CD4-positive, CD25-positive, alpha-beta regulatory T cell (primary cell): ENCODE results near the gene GPS1. TPM values are rescaled to one million over a fixed set of nuclear protein-coding genes. Genes with fewer than 3 reads are reported as not detected.

Experiments
- ATAC-seq, 2 donors: fragments of 150-1000 bp; cut with Tn5 transposase; one replicate each; pipeline ENCODE4 v1.10.0; 2021; ENCODE audit warnings: low read depth in 2 of 2, moderate number of reproducible peaks in 2 of 2, moderate library complexity in 1 of 2
- DNase-seq, 3 donors: peaks; one replicate each; pipeline versions ENCODE4 v3.0.0 to v3.0.0-alpha.2; 2012 to 2022; ENCODE audit warnings: mixed read lengths in 1 of 3
- H3K27ac ChIP-seq: one replicate; pipeline ENCODE4 v1.7.0; 2013; ENCODE audit warnings: mild to moderate bottlenecking, low read length; ENCODE audit not compliant: insufficient read depth, poor library complexity, severe bottlenecking
- H3K27me3 ChIP-seq: one replicate; pipeline ENCODE4 v1.7.0; 2013; ENCODE audit warnings: low read length; ENCODE audit not compliant: control insufficient read depth, insufficient read depth
- H3K36me3 ChIP-seq: one replicate; pipeline ENCODE4 v1.7.0; 2013; ENCODE audit warnings: mild to moderate bottlenecking, low read length, moderate library complexity; ENCODE audit not compliant: control insufficient read depth, insufficient read depth
- H3K4me1 ChIP-seq: 2 replicates; pipeline ENCODE4 v1.7.0; 2013; ENCODE audit warnings: mild to moderate bottlenecking, low read length; ENCODE audit not compliant: insufficient read depth, control insufficient read depth, poor library complexity, severe bottlenecking
- H3K4me3 ChIP-seq: one replicate; pipeline ENCODE4 v1.7.0; 2013; ENCODE audit warnings: low read depth, mild to moderate bottlenecking, low read length, moderate library complexity
- H3K9me3 ChIP-seq, 2 experiments: 1 replicate in 1 of 2; 2 replicates in 1 of 2; pipeline ENCODE4 v1.7.0; 2013; ENCODE audit warnings: low read length in 2 of 2, mild to moderate bottlenecking in 1 of 2, moderate library complexity in 1 of 2; ENCODE audit not compliant: control insufficient read depth in 2 of 2
- H3K27ac Mint-ChIP-seq, 3 donors: one replicate each; pipeline ENCODE4 v1.8.0; 2020 to 2022; ENCODE audit warnings: mild to moderate bottlenecking in 3 of 3, mixed read lengths in 3 of 3, moderate library complexity in 2 of 3
- H3K27me3 Mint-ChIP-seq: one replicate; pipeline ENCODE4 v1.8.0; 2022; ENCODE audit warnings: mild to moderate bottlenecking, mixed read lengths
- H3K36me3 Mint-ChIP-seq: one replicate; pipeline ENCODE4 v1.8.0; 2020; ENCODE audit warnings: mixed read lengths
- H3K4me1 Mint-ChIP-seq, 4 donors: one replicate each; pipeline ENCODE4 v1.8.0; 2020 to 2022; ENCODE audit warnings: mixed read lengths in 4 of 4, mild to moderate bottlenecking in 1 of 4
- H3K4me3 Mint-ChIP-seq, 4 donors: one replicate each; pipeline ENCODE4 v1.8.0; 2020 to 2022; ENCODE audit warnings: mild to moderate bottlenecking in 4 of 4, mixed read lengths in 4 of 4, moderate library complexity in 3 of 4
- H3K9me3 Mint-ChIP-seq, 7 donors: one replicate each; pipeline ENCODE4 v1.8.0; 2020 to 2022; ENCODE audit warnings: mixed read lengths in 7 of 7, mild to moderate bottlenecking in 3 of 7, moderate library complexity in 2 of 7
- polyA plus RNA-seq, 4 donors: library from polyadenylated mRNA; unstranded; fragments of 300-500 nt; fragmentation: Illumina TruSeq; gene quantifications; one replicate each; pipeline ENCODE4 v1.2.3, GENCODE V29; 2021
- total RNA-seq: library from RNA; stranded (reverse); gene quantifications from one replicate; pipeline ENCODE4 v1.2.3, GENCODE V29; 2022

The GPS1 gene
- total and polyA plus RNA-seq, 5 donors from 2014 or later = 87.5 to 170 (median 153) TPM

GRCh38 chr17:82081966-82082365 is 30.3 kb downstream of the GPS1 start:
- DNase-seq = no peak
- Histone ChIP-seq H3K36me3 (peaks cover 27% of the 10 kb centered on the region), H3K27me3 (no peaks in the 10 kb centered on the region), H3K9me3 (no peaks in the 10 kb centered on the region), H3K4me1 (no peaks in the 10 kb centered on the region), H3K27ac (no peak overlapping the region), H3K4me3 (no peak overlapping the region)
- Mint-ChIP-seq H3K9me3 (no peaks in the 10 kb centered on the region), H3K4me1 (no peaks in the 10 kb centered on the region), H3K36me3 (no peaks in the 10 kb centered on the region), H3K4me3 (no peak overlapping the region), H3K27ac (no peak overlapping the region), H3K27me3 (no peaks in the 10 kb centered on the region)
- no peak for ATAC-seq

- H3K27me3 Mint-ChIP-seq = no peaks in the 10 kb centered on the region
These were observed 30.8 kb downstream of the GPS1 start for GRCh38 chr17:82082456-82082855.

GRCh38 chr17:82083009-82083408 is 31.3 kb downstream of the GPS1 start:
- Histone ChIP-seq H3K27ac (no peak overlapping the region), H3K4me1 (no peaks in the 10 kb centered on the region), H3K4me3 (no peak overlapping the region), H3K9me3 (no peaks in the 10 kb centered on the region), H3K36me3 (peaks cover 28% of the 10 kb centered on the region), H3K27me3 (no peaks in the 10 kb centered on the region)
- H3K4me1 Mint-ChIP-seq = no peaks in the 10 kb centered on the region
- H3K36me3 Mint-ChIP-seq = no peaks in the 10 kb centered on the region
- H3K27me3 Mint-ChIP-seq = no peaks in the 10 kb centered on the region
- ATAC-seq (no peak), DNase-seq (no peak)
- H3K4me3 Mint-ChIP-seq = no peak overlapping the region
- no peak overlapping the region for H3K27ac Mint-ChIP-seq
- H3K9me3 Mint-ChIP-seq = no peaks in the 10 kb centered on the region

More at GRCh38 chr17:82082456-82082855, 30.8 kb downstream of the GPS1 start:
- ATAC-seq = no peak
- Mint-ChIP-seq H3K4me3 (no peak overlapping the region), H3K36me3 (no peaks in the 10 kb centered on the region), H3K27ac (no peak overlapping the region), H3K9me3 (no peaks in the 10 kb centered on the region), H3K4me1 (no peaks in the 10 kb centered on the region)
- H3K27me3 ChIP-seq = no peaks in the 10 kb centered on the region
- H3K4me1 ChIP-seq = no peaks in the 10 kb centered on the region
- peaks cover 27% of the 10 kb centered on the region for H3K36me3 ChIP-seq
- no peak overlapping the region for H3K27ac ChIP-seq
- H3K4me3 ChIP-seq = no peak overlapping the region
- H3K9me3 ChIP-seq = no peaks in the 10 kb centered on the region
- no peak for DNase-seq

DNA sequence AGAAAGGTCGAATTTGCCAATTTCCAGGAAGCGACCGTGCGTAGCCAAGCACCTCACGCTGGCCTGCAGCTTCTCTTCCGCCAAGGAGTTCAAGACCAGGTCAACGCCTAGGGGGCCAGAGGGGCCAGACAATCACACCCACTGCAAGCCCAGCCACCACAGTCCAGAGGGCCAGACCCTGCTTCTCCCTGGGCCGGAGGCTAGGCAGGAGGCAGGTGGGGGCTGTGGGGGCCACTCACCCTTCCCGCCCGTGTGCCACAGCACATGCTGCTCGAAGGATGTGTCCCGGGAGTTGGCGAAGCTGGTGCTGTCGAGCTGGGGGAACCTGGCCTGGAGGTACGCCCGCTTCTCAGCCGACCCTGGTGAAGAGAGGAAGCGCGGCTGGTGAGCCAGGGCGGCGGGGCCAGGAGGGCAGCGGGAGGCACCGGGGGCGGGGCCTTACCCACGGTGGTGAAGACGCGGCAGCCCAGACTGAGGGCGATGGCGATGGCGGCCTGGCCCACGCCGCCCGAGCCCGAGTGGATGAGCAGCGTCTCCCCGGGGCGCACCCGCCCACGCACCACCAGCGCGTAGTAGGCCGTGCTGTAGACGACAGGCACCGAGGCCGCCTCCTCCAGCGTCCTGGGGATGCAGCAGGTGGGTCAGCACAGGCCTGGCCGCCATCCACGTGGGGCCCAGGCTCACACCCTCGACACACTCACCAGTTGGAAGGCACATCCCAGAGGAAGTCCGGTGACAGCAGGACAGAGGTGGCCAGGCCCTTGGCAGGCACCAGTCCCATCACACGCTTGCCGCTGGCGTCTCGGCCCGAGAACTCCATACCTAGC is 32.0 kb downstream of the GPS1 start:
- H3K27me3 ChIP-seq = no peaks in the 10 kb centered on the region
- no peaks in the 10 kb centered on the region for H3K36me3 Mint-ChIP-seq
- no peak overlapping the region for H3K4me3 Mint-ChIP-seq
- DNase-seq (no peak), ATAC-seq (no peak)
- peaks cover 35% of the 10 kb centered on the region for H3K36me3 ChIP-seq
- no peak overlapping the region for H3K27ac ChIP-seq
- no peak overlapping the region for H3K4me3 ChIP-seq
- H3K4me1 ChIP-seq = no peaks in the 10 kb centered on the region
- no peaks in the 10 kb centered on the region for H3K9me3 Mint-ChIP-seq
- no peaks in the 10 kb centered on the region for H3K27me3 Mint-ChIP-seq
- no peaks in the 10 kb centered on the region for H3K9me3 ChIP-seq
- H3K4me1 Mint-ChIP-seq = no peaks in the 10 kb centered on the region
- peak overlapping the region in 1 of 3 donors; percentile 26 for H3K27ac Mint-ChIP-seq

GRCh38 chr17:82084373-82085030 is 32.8 kb downstream of the GPS1 start:
- H3K36me3 Mint-ChIP-seq = no peaks in the 10 kb centered on the region
- no peaks in the 10 kb centered on the region for H3K4me1 ChIP-seq
- no peaks in the 10 kb centered on the region for H3K9me3 Mint-ChIP-seq
- H3K27ac Mint-ChIP-seq = no peak overlapping the region
- no peak overlapping the region for H3K27ac ChIP-seq
- H3K4me3 Mint-ChIP-seq = no peak overlapping the region
- peaks cover 37% of the 10 kb centered on the region for H3K36me3 ChIP-seq
- no peaks in the 10 kb centered on the region for H3K4me1 Mint-ChIP-seq
- no peaks in the 10 kb centered on the region for H3K27me3 Mint-ChIP-seq
- H3K27me3 ChIP-seq = no peaks in the 10 kb centered on the region
- H3K4me3 ChIP-seq = no peak overlapping the region
- no peak for DNase-seq
- no peaks in the 10 kb centered on the region for H3K9me3 ChIP-seq
- no peak for ATAC-seq

DNA sequence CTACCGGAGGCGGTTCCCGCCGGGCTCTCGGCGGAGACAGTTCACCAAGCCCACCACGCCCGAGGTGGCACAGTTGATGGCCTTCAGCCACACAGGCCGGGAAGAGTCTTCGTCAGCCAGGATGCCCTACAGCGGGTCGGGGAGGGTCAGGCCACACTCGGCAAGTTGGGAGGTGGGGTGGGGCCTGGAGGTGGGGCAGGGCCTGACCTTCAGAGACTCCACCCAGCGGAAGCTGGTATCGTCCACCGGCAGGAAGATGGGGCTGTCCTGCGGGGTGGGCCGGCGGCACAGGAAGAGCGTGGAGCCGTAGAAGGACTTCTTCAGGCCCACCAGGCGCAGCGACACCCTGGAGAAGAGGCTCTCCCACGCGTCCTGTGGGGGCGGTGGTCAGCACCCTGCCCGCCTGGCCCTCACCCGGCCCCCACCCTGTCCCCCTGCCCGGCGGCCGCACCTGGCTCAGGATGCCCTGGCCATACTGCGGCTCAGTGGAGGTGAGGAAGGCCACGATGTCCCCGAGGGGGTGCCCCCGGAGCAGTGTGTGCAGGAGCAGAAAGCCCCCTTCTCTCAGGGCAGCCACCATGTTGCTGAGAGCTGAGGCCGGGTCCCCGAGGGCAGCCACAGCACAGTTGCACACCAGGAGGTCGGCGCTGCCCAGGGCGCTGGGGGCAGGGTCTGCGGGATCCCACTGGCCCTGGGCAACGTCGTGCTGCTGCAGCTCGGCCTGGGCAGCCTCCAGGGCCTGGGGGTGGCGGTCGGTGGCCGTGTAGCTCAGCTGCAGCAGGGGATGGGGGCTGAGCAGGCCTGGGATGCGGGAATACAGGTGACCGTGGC is 33.5 kb downstream of the GPS1 start:
- Histone ChIP-seq H3K27me3 (no peaks in the 10 kb centered on the region), H3K27ac (no peak overlapping the region), H3K4me1 (no peaks in the 10 kb centered on the region), H3K9me3 (no peaks in the 10 kb centered on the region), H3K4me3 (no peak overlapping the region), H3K36me3 (peaks cover 33% of the 10 kb centered on the region)
- no peaks in the 10 kb centered on the region for H3K9me3 Mint-ChIP-seq
- H3K27ac Mint-ChIP-seq = no peak overlapping the region
- no peaks in the 10 kb centered on the region for H3K27me3 Mint-ChIP-seq
- H3K4me1 Mint-ChIP-seq = no peaks in the 10 kb centered on the region
- no peak overlapping the region for H3K4me3 Mint-ChIP-seq
- ATAC-seq = no peak
- DNase-seq = no peak
- no peaks in the 10 kb centered on the region for H3K36me3 Mint-ChIP-seq

DNA sequence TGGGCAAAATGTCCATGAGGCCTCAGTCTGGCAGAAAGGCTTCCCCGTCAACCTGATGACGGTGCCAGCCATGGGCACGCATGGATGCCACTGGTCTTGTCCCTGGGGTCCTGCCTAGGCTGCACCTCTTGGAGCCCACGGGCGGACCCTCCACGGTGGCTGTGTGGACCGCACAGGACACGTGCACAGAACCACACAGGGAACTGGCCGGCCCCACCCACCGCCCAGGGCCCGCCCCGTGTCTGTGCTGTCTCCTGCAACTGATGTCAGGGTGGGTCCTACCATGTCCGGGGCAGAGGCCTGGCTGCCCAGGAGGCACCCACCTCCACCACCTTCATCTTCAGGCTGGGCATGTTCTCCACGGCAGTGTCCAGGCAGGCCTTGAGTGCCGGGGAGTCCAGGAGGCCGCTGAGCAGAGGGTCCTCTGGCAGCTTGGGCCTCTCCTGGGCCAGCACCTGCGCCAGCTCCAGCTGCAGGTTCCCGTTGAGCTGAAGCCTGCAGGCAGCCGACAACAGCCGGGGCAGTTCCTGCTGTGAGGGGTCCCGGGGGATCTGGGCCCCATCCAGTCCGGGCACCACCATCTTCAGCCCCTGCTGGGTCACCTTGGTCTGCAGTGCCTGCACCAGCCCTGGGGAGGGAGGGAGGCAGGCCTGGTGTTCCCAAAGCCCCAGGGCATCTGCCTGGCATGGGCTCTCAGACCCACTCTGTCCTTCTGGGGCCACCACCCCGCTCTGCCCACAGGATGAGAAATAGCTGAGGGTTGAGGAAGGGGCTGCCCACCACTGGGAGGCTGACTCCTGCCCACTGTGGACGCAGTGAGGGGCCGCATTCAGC is 34.5 kb downstream of the GPS1 start:
- no peaks in the 10 kb centered on the region for H3K27me3 Mint-ChIP-seq
- Histone ChIP-seq H3K4me3 (no peak overlapping the region), H3K27me3 (no peaks in the 10 kb centered on the region), H3K9me3 (no peaks in the 10 kb centered on the region), H3K27ac (no peak overlapping the region), H3K4me1 (no peaks in the 10 kb centered on the region), H3K36me3 (peaks cover 24% of the 10 kb centered on the region)
- H3K4me3 Mint-ChIP-seq = no peak overlapping the region
- no peaks in the 10 kb centered on the region for H3K4me1 Mint-ChIP-seq
- ATAC-seq (no peak), DNase-seq (no peak)
- no peaks in the 10 kb centered on the region for H3K9me3 Mint-ChIP-seq
- H3K27ac Mint-ChIP-seq = no peak overlapping the region
- no peaks in the 10 kb centered on the region for H3K36me3 Mint-ChIP-seq
